Endothelial cell of umbilical vein (primary cell): ENCODE measurements around the gene MED15. TPM values are rescaled to one million over a fixed set of nuclear protein-coding genes. Genes with fewer than 3 reads are reported as not detected.

Experiments used
- BruUV-seq: library from RNA; stranded (reverse); fragments of 400-500 nt; replicated peaks from 2 replicates; lab custom pipeline; 2021; lab: Mats Ljungman, UMichigan
- CTCF ChIA-PET: fragments of 300-600, 350-600 bp; sonication (Branson Sonifier 250); formaldehyde crosslinking; loops from one replicate; lab custom pipeline; 2021; ENCODE audit warnings: antibody characterized with exemption, inconsistent platforms; lab: Charles Lee
- POLR2A ChIA-PET: fragments of 300-600, 350-600 bp; sonication (Branson Sonifier 250); formaldehyde crosslinking; loops from one replicate; lab custom pipeline; 2021; ENCODE audit warnings: antibody characterized with exemption, inconsistent platforms; lab: Charles Lee
- DNase-seq: peaks from one replicate; pipeline ENCODE4 v3.0.0-alpha.2; 2011; ENCODE audit warnings: low read depth, low spot score
- FAIRE-seq: peaks from 2 replicates; lab custom pipeline; 2011; peaks lifted over from hg19 to GRCh38; lab: Jason Lieb, UNC
- H2AFZ ChIP-seq: 2 replicates; pipeline ENCODE4 v1.6.0; 2012; ENCODE audit warnings: low read depth, low read length, control low read depth, inconsistent platforms
- H3K27ac ChIP-seq: 2 replicates; pipeline ENCODE4 v1.5.1; 2011; ENCODE audit warnings: low read depth, mild to moderate bottlenecking, control low read depth, low read length, moderate library complexity; ENCODE audit not compliant: insufficient read depth
- H3K27me3 ChIP-seq, 2 experiments: 2 replicates each; pipeline versions ENCODE4 v1.6.0 to v1.6.1; 2011; ENCODE audit warnings: low read length in 2 of 2, mixed read lengths in 1 of 2; ENCODE audit not compliant: control insufficient read depth in 2 of 2, insufficient read depth in 2 of 2
- H3K36me3 ChIP-seq, 2 experiments: 2 replicates in 1 of 2; 3 replicates in 1 of 2; pipeline ENCODE4 v1.5.1; 2011; ENCODE audit warnings: low read length in 2 of 2, mild to moderate bottlenecking in 1 of 2, moderate library complexity in 1 of 2; ENCODE audit not compliant: control insufficient read depth in 2 of 2, insufficient read depth in 2 of 2; ENCODE audit errors: extremely low read depth in 1 of 2
- H3K4me1 ChIP-seq: 3 replicates; pipeline ENCODE4 v1.5.1; 2011; ENCODE audit warnings: mild to moderate bottlenecking, low read length; ENCODE audit not compliant: control insufficient read depth, insufficient read depth; ENCODE audit errors: extremely low read depth
- H3K4me2 ChIP-seq: 2 replicates; pipeline ENCODE4 v1.6.1; 2011; ENCODE audit warnings: low read length, control low read depth, mixed read lengths; ENCODE audit not compliant: insufficient read depth
- H3K4me3 ChIP-seq, 3 experiments: fragments of 200-600 bp in 1 of 3; sonication (generic), shearing (Covaris generic) in 1 of 3; replicated peaks in 1 of 3; 2 replicates each; pipeline ENCODE4 v1.5.1; 2011 to 2016; ENCODE audit warnings: control low read depth in 3 of 3, low read length in 3 of 3, mild to moderate bottlenecking in 2 of 3, inconsistent platforms in 1 of 3, low read depth in 1 of 3, moderate library complexity in 1 of 3; ENCODE audit not compliant: insufficient read depth in 1 of 3
- H3K79me2 ChIP-seq: 2 replicates; pipeline ENCODE4 v1.6.0; 2012; ENCODE audit warnings: low read length, inconsistent platforms; ENCODE audit not compliant: control insufficient read depth, insufficient read depth
- H3K9ac ChIP-seq: replicated peaks from 2 replicates; pipeline ENCODE3; 2011; ENCODE audit warnings: low read length, control low read depth; ENCODE audit not compliant: insufficient read depth; ENCODE audit errors: extremely low read depth
- H3K9me1 ChIP-seq: replicated peaks from 3 replicates; pipeline ENCODE4 v1.6.0; 2011; ENCODE audit warnings: mild to moderate bottlenecking, low read length; ENCODE audit not compliant: control insufficient read depth, insufficient read depth; ENCODE audit errors: extremely low read depth
- H3K9me3 ChIP-seq: replicated peaks from 2 replicates; pipeline ENCODE4 v1.5.1; 2012; ENCODE audit warnings: low read length, inconsistent platforms; ENCODE audit not compliant: control insufficient read depth, insufficient read depth
- H4K20me1 ChIP-seq: replicated peaks from 2 replicates; pipeline ENCODE3; 2011; ENCODE audit warnings: mild to moderate bottlenecking, low read length; ENCODE audit not compliant: control insufficient read depth, insufficient read depth; ENCODE audit errors: extremely low read depth
- CTCF ChIP-seq, 2 donors: IDR thresholded peaks; 1 replicate in 1 of 2; 2 replicates in 1 of 2; pipeline ENCODE4 v1.5.1; 2011; ENCODE audit warnings: low read length in 2 of 2, mild to moderate bottlenecking in 2 of 2, moderate library complexity in 2 of 2, control low read depth in 1 of 2, inconsistent platforms in 1 of 2, low read depth in 1 of 2; ENCODE audit not compliant: insufficient read depth in 1 of 2; ENCODE audit errors: extremely low read depth in 1 of 2
- EZH2 ChIP-seq: IDR thresholded peaks from 2 replicates; pipeline ENCODE4 v1.6.1; 2012; ENCODE audit warnings: borderline replicate concordance, low read depth, mild to moderate bottlenecking, moderate library complexity, low read length, inconsistent platforms; ENCODE audit not compliant: severe bottlenecking
- FOS ChIP-seq: IDR thresholded peaks from 2 replicates; pipeline ENCODE4 v1.6.1; 2011; ENCODE audit warnings: mild to moderate bottlenecking, low read length, moderate library complexity, borderline replicate concordance; ENCODE audit not compliant: insufficient read depth
- GATA2 ChIP-seq: IDR thresholded peaks from 2 replicates; pipeline ENCODE4 v1.7.0; 2011; ENCODE audit warnings: low read depth, mild to moderate bottlenecking, moderate library complexity, mixed read lengths, low read length; ENCODE audit not compliant: insufficient read length, insufficient read depth
- JUN ChIP-seq: IDR thresholded peaks from 2 replicates; pipeline ENCODE4 v1.6.1; 2011; ENCODE audit warnings: borderline replicate concordance, low read depth; ENCODE audit not compliant: insufficient read length, insufficient read depth
- MAX ChIP-seq: IDR thresholded peaks from 2 replicates; pipeline ENCODE4 v1.6.1; 2011; ENCODE audit not compliant: insufficient read depth, insufficient read length
- MYC ChIP-seq: IDR thresholded peaks from one replicate; pipeline ENCODE4 v1.6.1; 2011; ENCODE audit warnings: mild to moderate bottlenecking, low read depth, low read length
- POLR2A ChIP-seq: IDR thresholded peaks from 2 replicates; pipeline ENCODE4 v1.6.1; 2012; ENCODE audit warnings: low read depth, mild to moderate bottlenecking, control low read depth, low read length
- POLR2AphosphoS5 ChIP-seq: IDR thresholded peaks from 2 replicates; pipeline ENCODE4 v1.6.1; 2012; ENCODE audit warnings: low read depth, mild to moderate bottlenecking, control low read depth, low read length, moderate library complexity; ENCODE audit not compliant: insufficient read depth
- dilution Hi-C: fragments of 300-500 bp; cut with MboI; formaldehyde crosslinking; loops from one replicate; pipeline ENCODE4 v1.15.0; 2019; ENCODE audit warnings: low sequenced_read_pairs; ENCODE audit not compliant: extremely low pct_ligation_motif_present
- intact Hi-C: fragments of 100-400 bp; cut with micrococcal nuclease; formaldehyde crosslinking; loops from one replicate; pipeline ENCODE4 v1.10.0; 2022
- polyA plus RNA-seq, 4 experiments: library from polyadenylated mRNA; depleted of rRNA in 3 of 4; stranded (reverse) in 3 of 4; unstranded in 1 of 4; fragments of >200 nt; gene quantifications; 2 replicates each; pipeline versions ENCODE4 v1.2.1 to v1.2.3, GENCODE V29; 2011 to 2012; ENCODE audit warnings: missing spikeins in 1 of 4
- total RNA-seq: library from RNA; stranded (reverse); gene quantifications from 2 replicates; pipeline ENCODE4 v1.2.3, GENCODE V29; 2021

The MED15 gene
- total and polyA plus RNA-seq, 2 donors (not counting 3 experiments of a cell fraction or from before 2014, with no cell fraction given) = 68.1 to 138 TPM

- ChIA-PET CTCF (no interaction called here), POLR2A (no interaction called here)
- no peaks in the 10 kb centered on the region for H3K79me2 ChIP-seq
- DNase-seq (no peak), FAIRE-seq (no peak)
- H3K27ac ChIP-seq = no peak overlapping the region
- intact Hi-C loops = no loop called here
- TF ChIP-seq GATA2 (no peak), FOS (no peak), MAX (no peak), POLR2AphosphoS5 (no peak), EZH2 (no peak), MYC (no peak), CTCF (IDR thresholded peaks at IDR 0.05; ENCODE audit: extremely low read depth in 1 of 2, insufficient read depth in 1 of 2, low read depth in 1 of 2, low read length in 2 of 2) (no peak), JUN (no peak), POLR2A (no peak)
- no peak overlapping the region for H3K9ac ChIP-seq
- H4K20me1 ChIP-seq = no peaks in the 10 kb centered on the region
- no peaks in the 10 kb centered on the region for H3K9me3 ChIP-seq
- no peaks in the 10 kb centered on the region for H3K4me1 ChIP-seq
- no peaks in the 10 kb centered on the region for H3K9me1 ChIP-seq
- H3K36me3 ChIP-seq = peaks cover 0 to 7% of the 10 kb centered on the region in 2 experiments
- H3K4me3 ChIP-seq = no peak overlapping the region
- H3K27me3 ChIP-seq = no peaks in the 10 kb centered on the region
- dilution Hi-C loops = no loop called here
- no peak overlapping the region for H3K4me2 ChIP-seq
- BruUV-seq = no TSS peak
- H2AFZ ChIP-seq = no peak overlapping the region
These were observed 40.6 kb upstream of the MED15 start for GRCh38 chr22:20466659-20467379.
